ENCODE data around the gene COL27A1. TPM values are rescaled to one million over a fixed set of nuclear protein-coding genes. Genes with fewer than 3 reads are reported as not detected.

Gene COL27A1
- total RNA-seq, 1 experiment from 2014 or later, result 12.0 TPM

DNA sequence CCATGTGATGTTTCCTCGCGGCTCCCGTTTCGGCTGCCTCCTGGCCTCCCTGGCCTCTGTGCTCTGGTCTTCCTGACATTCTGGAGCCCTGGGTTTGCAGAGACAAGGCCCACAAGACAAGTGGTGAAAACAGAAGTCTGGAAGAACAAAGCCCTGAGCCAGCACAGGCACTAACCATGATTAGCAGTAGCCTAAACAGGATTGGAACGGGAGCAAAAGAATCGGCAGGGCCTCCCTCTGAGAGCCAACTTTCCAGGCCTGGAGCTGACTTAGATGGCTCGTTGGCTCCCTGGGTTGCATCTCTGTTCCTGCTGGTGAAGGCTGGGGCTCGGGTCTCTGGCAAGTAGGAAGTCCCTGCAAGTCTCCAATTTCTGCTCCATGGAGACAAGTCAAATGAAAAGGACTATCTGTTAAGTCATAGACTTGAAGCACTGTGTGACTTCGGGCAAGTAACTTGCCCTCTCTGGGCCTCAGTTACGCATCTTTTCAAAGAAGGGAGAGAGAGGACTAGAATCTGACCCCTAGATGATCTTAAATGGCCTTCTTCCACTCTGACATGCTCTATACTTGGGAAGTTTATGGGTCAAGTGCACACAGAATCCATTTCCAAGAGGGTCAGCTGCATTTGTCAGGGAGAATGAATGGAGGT lies 3.3 kb downstream of the COL27A1 start:
- TF ChIP-seq CBX3 (IDR thresholded peaks at IDR 0.05; ENCODE audit: low read depth), result no peak
- TF ChIP-seq, protein P1, sequence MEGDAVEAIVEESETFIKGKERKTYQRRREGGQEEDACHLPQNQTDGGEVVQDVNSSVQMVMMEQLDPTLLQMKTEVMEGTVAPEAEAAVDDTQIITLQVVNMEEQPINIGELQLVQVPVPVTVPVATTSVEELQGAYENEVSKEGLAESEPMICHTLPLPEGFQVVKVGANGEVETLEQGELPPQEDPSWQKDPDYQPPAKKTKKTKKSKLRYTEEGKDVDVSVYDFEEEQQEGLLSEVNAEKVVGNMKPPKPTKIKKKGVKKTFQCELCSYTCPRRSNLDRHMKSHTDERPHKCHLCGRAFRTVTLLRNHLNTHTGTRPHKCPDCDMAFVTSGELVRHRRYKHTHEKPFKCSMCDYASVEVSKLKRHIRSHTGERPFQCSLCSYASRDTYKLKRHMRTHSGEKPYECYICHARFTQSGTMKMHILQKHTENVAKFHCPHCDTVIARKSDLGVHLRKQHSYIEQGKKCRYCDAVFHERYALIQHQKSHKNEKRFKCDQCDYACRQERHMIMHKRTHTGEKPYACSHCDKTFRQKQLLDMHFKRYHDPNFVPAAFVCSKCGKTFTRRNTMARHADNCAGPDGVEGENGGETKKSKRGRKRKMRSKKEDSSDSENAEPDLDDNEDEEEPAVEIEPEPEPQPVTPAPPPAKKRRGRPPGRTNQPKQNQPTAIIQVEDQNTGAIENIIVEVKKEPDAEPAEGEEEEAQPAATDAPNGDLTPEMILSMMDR (IDR thresholded peaks at IDR 0.05 in 2 of 3, conservative IDR thresholded peaks at IDR 0.05 in 1 of 3; ENCODE audit: borderline replicate concordance in 1 of 3, insufficient read depth in 1 of 3, low read depth in 2 of 3, low read length in 2 of 3), result no peak
- no peak for TF ChIP-seq EGR1 (IDR thresholded peaks at IDR 0.05; ENCODE audit: low read depth)
- no peak for TF ChIP-seq CEBPB (IDR thresholded peaks at IDR 0.05; ENCODE audit: low read depth)
- TF ChIP-seq POLR2AphosphoS5 (IDR thresholded peaks at IDR 0.05; ENCODE audit: low read depth, low read length), result no peak
- TF ChIP-seq, protein P2, sequence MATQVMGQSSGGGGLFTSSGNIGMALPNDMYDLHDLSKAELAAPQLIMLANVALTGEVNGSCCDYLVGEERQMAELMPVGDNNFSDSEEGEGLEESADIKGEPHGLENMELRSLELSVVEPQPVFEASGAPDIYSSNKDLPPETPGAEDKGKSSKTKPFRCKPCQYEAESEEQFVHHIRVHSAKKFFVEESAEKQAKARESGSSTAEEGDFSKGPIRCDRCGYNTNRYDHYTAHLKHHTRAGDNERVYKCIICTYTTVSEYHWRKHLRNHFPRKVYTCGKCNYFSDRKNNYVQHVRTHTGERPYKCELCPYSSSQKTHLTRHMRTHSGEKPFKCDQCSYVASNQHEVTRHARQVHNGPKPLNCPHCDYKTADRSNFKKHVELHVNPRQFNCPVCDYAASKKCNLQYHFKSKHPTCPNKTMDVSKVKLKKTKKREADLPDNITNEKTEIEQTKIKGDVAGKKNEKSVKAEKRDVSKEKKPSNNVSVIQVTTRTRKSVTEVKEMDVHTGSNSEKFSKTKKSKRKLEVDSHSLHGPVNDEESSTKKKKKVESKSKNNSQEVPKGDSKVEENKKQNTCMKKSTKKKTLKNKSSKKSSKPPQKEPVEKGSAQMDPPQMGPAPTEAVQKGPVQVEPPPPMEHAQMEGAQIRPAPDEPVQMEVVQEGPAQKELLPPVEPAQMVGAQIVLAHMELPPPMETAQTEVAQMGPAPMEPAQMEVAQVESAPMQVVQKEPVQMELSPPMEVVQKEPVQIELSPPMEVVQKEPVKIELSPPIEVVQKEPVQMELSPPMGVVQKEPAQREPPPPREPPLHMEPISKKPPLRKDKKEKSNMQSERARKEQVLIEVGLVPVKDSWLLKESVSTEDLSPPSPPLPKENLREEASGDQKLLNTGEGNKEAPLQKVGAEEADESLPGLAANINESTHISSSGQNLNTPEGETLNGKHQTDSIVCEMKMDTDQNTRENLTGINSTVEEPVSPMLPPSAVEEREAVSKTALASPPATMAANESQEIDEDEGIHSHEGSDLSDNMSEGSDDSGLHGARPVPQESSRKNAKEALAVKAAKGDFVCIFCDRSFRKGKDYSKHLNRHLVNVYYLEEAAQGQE (IDR thresholded peaks at IDR 0.05; ENCODE audit: low read depth), result no peak
- no peak for TF ChIP-seq ELF1 (IDR thresholded peaks at IDR 0.05; ENCODE audit: borderline replicate concordance, low read depth)
- TF ChIP-seq SP1 (IDR thresholded peaks at IDR 0.05; ENCODE audit: low read depth), result no peak
- no peak for TF ChIP-seq POLR2A (IDR thresholded peaks at IDR 0.05; ENCODE audit: borderline replicate concordance, extremely low read depth, insufficient read depth, insufficient read length)
- no peak for TF ChIP-seq FOSL1 (IDR thresholded peaks at IDR 0.05; ENCODE audit: low read depth)
- TF ChIP-seq JUND (IDR thresholded peaks at IDR 0.05), result no peak
- TF ChIP-seq, protein P3, sequence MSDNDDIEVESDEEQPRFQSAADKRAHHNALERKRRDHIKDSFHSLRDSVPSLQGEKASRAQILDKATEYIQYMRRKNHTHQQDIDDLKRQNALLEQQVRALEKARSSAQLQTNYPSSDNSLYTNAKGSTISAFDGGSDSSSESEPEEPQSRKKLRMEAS (IDR thresholded peaks at IDR 0.05), result no peak
- TF ChIP-seq ZFX (IDR thresholded peaks at IDR 0.05), result no peak

More for the DNA sequence above, 3.3 kb downstream of the COL27A1 start:
- TSS peak; percentile 32 for BruUV-seq (replicated peaks)
- ChIA-PET POLR2A (no interaction called here), CTCF (no interaction called here), RAD21 (ENCODE audit: low non-redundant PET in 1 of 2, low total read pairs in 2 of 2, uncharacterized antibody in 2 of 2, unreplicated experiment in 2 of 2) (no interaction called here)
- peaks cover 0 to 15% of the 10 kb centered on the region in 2 experiments; a peak in 3 of 4 replicates for H3K4me1 ChIP-seq (ENCODE audit: control insufficient read depth in 1 of 2, insufficient read depth in 2 of 2, low read length in 2 of 2)
- no peak overlapping the region for H3K4me2 ChIP-seq (ENCODE audit: low read length)
- intact Hi-C loops (cut with micrococcal nuclease), result no loop called here
- H4K20me1 ChIP-seq (ENCODE audit: insufficient read depth), result no peaks in the 10 kb centered on the region
- no peak overlapping the region for H3K4me3 ChIP-seq (replicated peaks in 1 of 2; ENCODE audit: low read depth in 1 of 2, low read length in 2 of 2)
- H3K9ac ChIP-seq (ENCODE audit: low read length), result no peak overlapping the region
- H2AFZ ChIP-seq (ENCODE audit: low read depth, low read length, poor library complexity, severe bottlenecking), result no peak overlapping the region
- H3K27ac ChIP-seq (ENCODE audit: low read depth, low read length), result no peak overlapping the region
- ATAC-seq (no peak), DNase-seq (ENCODE audit: low read depth, low spot score) (no peak)
- H3K9me3 ChIP-seq (ENCODE audit: control insufficient read depth in 1 of 2, insufficient read depth in 1 of 2, low read depth in 1 of 2, low read length in 2 of 2), result no peaks in the 10 kb centered on the region
- no peaks in the 10 kb centered on the region for H3K36me3 ChIP-seq (ENCODE audit: control insufficient read depth in 1 of 2, insufficient read depth in 2 of 2, low read length in 2 of 2)
- H3K79me2 ChIP-seq (ENCODE audit: insufficient read depth, low read length), result no peaks in the 10 kb centered on the region
- no peaks in the 10 kb centered on the region for H3K9me2 ChIP-seq (ENCODE audit: insufficient read depth)
- no peaks in the 10 kb centered on the region for H3K27me3 ChIP-seq (ENCODE audit: insufficient read depth, low read length)

Measured in HCT116 (cell line).